Kidney capillary endothelial cell (primary cell): ENCODE measurements around the gene MYDGF.
A peak's percentile ranks its signal among the peaks of the same experiment; 100 is the strongest.

Source experiments
- DNase-seq: peaks from one replicate; pipeline ENCODE4 v3.0.0-alpha.2; 2018; ENCODE audit warnings: low spot score

Gene MYDGF

GRCh38 chr19:4673726-4674125, 3.6 kb upstream of the MYDGF start:
- no peak for DNase-seq

GRCh38 chr19:4673216-4673615, 3.1 kb upstream of the MYDGF start:
- no peak for DNase-seq

DNA sequence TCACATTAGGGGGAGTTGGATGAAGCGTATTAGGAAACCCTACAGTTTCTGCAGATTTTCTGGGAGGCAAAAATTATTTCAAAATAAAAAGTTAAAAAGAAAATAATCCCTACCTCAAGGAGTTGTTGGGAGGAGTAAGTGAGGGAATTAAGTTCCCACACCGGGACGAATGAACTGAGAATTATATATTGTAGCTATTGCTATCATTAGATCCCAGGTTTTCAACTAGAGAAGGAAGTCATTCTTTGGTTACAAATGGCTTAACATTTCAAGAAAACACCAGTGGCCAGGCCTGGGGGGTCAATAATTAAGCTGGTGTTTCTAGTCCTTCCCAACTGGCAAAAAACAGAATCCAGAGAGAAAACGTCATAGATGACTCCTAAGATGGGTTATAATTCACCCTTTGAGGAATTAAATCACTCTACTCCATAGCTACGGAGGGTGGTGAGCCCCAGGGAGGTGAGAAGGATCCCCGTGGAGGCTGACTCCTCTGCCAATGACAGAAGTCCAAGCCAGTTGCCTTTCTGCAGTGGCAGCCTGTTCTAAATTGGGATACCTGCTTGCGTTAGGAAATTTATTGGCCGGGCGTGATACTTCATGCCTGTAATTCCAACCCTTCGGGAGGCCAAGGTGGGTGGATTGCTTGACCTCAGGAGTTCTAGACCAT, 1.2 kb upstream of the MYDGF start:
- no peak for DNase-seq

- DNase-seq = no peak
Observed at GRCh38 chr19:4664642-4665041, 5.5 kb downstream of the MYDGF start.

DNA sequence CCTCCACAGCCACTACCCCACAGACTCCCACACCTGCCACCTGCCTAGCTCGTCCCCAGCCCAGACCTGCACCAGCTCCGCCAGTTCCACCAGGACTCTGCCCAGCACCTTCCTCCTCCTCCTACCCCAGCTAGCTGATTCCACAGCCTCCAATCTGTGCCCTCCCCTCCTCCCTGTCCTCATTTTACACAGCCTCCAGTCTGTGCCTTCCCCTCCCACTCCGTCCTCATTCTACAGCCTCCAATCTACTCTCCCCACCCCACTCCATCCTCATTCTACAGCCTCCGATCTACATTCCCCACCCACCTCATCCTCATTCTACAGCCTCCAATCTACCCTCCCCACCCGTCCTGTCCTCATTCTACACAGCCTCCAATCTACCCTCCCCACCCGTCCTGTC, 7.3 kb downstream of the MYDGF start:
- no peak for DNase-seq

DNA sequence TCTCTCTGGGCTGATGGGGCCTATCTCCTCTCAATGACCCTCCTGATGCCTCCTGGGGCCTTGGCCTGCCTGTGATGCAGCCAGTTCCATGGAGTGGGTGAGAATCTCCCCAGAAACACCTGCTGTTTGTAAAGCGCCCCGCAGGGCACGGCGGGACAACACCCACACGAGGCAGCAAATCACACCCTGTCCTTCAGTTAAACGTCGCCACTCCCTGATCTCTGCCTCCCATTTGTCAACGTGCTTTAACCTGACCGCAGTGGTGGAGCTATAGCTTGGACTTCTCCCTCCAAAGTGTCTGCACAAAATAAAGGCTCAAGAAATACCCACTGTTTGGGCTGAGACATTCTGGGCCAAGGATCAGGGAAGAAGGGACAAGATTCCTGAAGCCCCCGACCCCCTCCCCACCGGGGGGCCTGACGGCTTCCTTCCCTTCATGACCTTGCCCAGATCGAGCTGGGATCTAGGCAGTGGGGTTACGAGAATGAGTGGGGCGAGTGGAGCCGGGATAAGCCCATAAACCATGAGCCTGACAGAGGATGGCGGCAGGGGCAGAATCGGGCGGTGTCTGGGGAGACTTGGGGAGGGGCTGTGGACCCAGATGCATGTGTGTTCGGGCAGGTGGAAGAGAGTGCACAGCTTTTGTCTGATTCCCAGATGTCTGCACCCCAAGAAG, 8.0 kb downstream of the MYDGF start:
- DNase-seq = no peak

- DNase-seq = no peak
Observed at GRCh38 chr19:4660993-4661392, 9.1 kb downstream of the MYDGF start.

DNA sequence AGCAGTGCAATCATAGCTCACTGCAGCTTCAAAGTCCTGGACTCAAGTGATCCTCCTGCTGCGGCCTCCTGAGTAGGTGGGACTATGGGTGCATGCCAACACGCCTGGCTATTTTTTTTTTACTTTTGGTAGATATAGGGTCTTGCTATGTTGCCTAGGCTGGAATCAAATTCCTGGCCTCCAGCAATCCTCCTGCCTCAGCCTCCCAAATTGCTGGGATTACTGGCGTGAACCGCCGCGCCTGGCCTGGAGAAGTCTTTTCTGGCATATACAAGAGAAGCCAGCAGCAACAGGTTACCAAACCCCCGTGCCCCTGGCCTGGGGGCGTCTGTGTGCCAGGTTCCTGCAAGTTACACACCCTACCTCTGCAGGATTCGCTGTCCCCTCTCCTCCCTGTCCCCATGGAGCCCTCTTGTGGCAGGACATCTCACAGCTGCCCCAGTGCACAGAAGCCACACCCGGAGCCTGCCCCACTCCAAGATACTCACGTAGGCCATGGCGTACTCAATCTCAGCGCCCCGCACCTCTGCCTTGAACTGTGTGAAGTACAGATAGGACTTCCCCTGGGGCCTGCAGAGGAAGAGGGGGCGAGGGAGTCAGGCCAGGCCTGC, 9.9 kb downstream of the MYDGF start:
- no peak for DNase-seq

DNA sequence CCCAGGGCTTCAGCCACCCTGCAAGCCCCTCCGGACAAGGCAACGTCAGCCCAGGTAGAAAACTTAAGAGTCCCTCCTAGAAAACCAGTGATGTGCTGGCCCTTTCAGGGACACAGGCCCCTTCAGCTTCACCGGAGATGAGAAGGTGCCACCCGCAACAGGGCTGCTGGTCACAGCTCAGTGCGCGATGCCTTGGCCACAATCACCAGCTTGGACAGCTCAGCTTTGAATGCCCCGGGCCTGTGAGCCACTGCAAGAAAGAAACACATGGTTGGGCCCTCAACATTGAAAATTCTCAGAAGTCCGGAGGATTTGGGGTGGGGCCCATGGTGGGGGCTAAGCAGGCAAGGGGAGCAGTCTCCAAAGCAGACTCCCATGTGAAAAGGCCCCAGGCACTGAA, 12.3 kb downstream of the MYDGF start:
- DNase-seq = no peak

DNA sequence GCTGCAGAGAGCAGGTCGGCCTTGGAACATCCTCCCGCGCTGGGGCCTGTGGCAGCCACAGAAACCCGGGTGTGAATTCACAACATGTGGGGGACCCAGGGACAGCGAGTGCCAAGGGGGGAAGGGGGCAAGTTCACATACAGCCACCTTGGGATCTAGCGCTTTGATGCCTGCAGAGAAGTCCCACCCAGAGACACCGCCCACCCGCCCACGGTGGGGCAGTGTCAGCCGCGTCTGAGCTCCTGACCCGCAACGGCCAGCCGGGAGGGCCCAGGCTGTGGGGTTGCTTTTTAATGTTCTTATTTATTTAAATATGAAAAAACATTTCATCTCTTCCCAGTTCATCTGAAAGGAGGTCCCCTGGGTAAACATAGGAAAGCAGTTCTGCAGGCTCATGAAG, 12.9 kb downstream of the MYDGF start:
- DNase-seq = no peak

- DNase-seq = no peak
Observed at GRCh38 chr19:4656102-4656501, 14.0 kb downstream of the MYDGF start.

- no peak for DNase-seq
Observed at GRCh38 chr19:4654437-4655361, 15.4 kb downstream of the MYDGF start.

GRCh38 chr19:4653793-4654436, 16.2 kb downstream of the MYDGF start:
- DNase-seq = no peak

DNA sequence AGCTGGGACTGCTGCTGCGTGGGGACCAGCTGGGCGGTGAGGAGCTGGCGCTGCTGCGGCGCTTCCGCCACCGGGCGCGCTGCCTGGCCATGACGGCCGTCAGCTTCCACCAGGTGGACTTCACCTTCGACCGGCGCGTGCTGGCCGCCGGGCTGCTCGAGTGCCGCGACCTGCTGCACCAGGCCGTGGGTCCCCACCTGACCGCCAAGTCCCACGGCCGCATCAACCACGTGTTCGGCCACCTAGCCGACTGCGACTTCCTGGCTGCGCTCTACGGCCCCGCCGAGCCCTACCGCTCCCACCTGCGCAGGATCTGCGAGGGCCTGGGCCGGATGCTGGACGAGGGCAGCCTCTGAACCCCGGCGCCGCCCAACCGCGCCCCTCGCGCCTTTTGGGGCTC, 18.1 kb downstream of the MYDGF start:
- DNase-seq = no peak

- DNase-seq = no peak
Observed at GRCh38 chr19:4650159-4650558, 20.0 kb downstream of the MYDGF start.

DNA sequence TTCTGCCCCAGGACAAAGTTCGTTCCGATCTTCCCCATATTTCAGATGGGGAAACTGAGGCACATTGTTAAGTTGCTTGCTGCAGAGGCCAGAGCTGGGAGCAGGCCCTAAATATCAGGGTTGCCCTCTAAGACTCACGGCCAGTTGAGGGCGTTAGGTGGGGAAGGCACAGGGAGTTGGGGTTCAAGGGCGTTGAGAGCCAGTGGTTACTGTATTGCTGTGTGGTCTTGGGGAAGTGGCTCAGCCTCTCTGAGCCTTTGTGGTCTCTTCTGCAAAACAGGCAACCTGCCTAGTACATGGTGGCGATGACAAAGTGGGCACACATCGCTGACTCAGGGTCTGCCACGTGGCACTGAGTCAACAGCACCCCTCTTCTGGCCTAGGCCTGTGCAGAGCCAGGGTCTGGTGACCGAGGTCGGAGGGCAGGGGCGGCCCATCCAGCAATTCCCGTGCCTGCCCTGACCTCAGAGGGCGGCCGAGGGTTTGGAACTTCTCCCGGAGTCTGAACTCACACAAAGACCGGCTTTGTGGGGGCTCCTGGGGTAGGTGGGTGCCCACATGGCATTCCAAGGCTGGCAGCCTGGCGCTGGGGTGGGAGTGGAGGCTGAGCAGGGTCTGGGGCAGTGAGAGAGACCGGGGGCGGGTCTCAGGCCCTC, 20.6 kb downstream of the MYDGF start:
- DNase-seq = no peak

DNA sequence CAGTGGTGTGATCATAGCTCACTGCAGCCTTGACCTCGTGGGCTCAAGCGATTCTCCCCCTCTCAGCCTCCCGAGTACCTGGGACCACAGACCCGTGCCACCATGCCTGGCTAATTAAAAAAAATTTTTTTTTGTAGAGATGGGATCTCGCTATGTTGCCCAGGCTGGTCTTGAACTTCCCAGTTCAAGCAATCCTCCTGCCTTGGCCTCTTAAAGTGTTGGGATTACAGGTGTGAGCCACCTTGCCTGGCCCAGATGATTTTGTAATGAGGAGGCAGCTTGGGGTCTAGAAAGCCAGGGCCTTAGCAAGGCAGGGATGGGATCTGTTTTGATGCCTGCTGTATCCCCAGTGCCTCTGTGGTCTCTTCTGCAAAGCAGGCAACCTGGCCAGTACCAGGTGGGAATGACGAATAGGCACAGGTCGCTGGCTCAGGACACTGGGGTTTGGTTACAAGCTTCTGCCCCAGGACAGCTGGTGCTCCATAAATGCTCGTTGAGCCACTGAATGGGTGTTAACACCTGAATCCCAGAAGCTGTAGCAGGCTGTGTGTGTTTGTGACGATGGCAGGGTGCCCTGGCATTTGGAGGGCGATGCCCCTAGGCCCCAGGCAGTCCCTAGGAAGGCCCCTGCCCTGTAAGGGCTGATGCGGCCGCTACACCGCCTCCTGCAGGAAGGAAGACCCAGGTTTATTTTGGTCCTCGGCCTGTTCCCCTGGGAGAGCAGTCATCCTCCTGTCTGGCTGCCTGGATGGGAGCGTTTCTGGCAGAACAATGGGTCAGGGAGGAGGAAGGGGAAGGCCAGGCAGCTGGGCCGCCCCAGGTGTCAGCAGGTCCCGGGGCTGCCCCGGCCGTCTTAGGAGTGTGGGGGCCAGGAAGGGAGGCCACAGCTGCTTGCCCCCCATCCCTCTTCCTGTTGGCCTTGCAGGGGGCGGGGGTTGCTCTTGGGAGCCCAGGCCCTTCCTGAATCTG, 22.2 kb downstream of the MYDGF start:
- DNase-seq = peak; percentile 95

- no peak for DNase-seq
Observed at GRCh38 chr19:4645718-4646117, 24.4 kb downstream of the MYDGF start.

- DNase-seq = no peak
Observed at GRCh38 chr19:4642625-4643024, 27.5 kb downstream of the MYDGF start.

DNA sequence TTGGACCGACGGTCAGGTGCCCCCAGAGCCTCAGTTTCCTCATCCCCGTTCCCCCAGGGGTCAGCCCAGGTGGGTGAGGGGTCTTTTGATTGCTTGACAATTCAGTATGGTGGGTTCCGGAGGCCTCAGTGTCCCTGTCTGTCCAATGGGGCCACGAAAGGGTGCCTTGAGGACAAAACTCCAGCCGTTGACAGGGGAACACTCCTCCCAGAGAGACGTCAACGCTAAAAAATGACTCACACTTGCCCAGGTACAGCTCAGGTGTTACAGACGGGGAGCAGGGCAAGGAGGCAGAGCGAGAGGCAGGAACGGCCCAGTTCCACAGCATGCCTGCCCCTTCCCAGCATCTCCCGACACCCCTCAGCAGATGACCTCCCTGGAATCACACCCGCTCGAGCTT, 29.0 kb downstream of the MYDGF start:
- DNase-seq = no peak
